HG03521 (cell line): Measurements from ENCODE around the gene INSYN2B.

Source experiments
- ATAC-seq: cut with Tn5 transposase; IDR thresholded peaks from one replicate; pipeline ENCODE4 v1.9.1; 2021; ENCODE audit warnings: mild to moderate bottlenecking, moderate library complexity; ENCODE audit not compliant: unreplicated experiment

Gene INSYN2B

DNA sequence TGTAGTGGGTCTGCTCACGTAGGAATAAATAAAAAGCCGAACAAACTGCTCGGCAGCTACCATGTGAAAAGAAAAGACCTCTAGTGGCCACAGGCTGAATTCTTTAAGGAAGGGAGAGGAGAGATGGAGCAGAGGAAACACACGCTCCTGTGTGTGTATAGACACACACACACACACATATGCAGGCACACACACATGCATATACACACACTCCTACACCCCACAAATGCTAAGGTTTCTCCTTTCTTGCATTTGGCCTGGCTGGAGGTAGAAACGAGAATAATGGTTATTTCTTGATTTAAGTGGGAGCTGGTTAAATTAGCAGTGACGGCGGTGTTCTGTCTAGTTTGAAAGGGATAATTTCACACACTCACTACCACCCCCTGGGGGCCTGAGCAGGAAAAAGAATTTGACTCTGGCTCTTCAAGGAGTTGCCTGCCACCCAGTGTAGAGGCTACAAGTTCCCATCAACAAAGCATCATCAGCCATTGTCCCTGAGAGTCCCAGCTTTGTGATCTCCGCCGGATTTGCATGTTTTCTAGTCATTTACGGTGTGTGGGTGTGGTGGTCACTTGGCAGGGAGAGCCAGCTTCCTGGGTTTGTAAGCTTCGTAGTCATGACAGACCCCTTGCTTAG is at the start of gene INSYN2B:
Gene INSYN2B (minus strand): TSS at position 78 of the 636 bp plus-strand sequence. CDS start 96,597 bp downstream, outside the sequence.
- no peak for ATAC-seq

- ATAC-seq: no peak
These were observed 47.8 kb upstream of the INSYN2B start for GRCh38 chr5:170028124-170028523.

DNA sequence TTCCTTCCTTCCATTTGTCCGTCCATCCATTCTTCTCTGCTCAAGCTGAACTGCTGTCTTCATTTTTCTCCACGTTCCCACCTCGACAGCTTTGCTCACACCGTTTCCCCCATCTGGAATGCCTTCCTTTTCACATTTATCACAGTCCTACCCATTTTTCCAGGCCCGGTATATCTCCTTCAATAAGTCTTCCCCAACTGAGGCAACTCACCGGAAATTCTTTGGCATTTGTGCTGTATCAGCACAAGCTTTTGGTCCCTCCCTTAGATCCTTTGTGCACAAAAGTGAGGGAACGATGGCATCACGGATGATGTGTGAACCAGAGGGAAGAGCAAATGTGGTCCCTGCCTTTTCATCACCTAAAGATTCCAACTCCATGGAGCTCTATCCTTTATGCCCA is 45.6 kb upstream of the INSYN2B start:
- no peak for ATAC-seq

- ATAC-seq: no peak
These were observed 41.2 kb upstream of the INSYN2B start for GRCh38 chr5:170021506-170021905.

DNA sequence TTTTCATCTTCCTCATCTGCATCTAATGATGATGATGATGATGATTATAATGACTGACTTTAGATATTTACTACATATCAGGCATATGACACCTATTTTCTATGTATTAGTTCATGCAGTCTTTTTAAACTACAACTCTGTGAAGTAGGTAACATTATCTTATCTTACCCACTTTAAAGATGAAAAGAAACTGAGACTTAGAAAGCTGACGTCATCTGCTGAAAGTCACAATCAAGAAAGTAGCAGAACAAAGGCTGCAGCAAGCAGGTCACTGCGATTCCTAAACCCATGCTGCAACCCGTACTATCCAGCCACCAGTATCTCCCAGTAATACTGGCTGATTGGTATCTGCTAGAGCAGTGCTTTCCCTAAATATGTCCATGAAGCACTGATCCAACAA is 40.1 kb upstream of the INSYN2B start:
- ATAC-seq: no peak

DNA sequence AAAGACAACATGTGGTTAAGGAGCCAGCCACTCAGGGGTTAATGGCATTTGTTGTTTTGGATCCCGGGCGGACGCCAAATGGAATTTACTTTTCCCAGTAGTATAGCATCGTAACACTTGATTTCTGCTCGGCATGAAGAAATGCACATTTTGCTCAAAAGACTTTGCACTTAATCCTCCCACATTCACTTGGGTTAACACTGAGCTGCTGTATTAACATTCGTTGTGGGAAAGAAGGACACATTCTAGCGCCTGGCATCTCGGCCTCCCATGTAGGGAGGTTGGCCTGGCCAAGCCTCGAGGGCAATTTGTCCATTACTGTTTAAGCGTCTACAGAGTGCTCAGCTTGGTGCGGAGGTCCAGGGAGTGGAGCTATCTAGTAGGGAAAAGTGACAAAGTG is 32.3 kb upstream of the INSYN2B start:
- ATAC-seq: no peak

GRCh38 chr5:170011751-170012150 is 31.5 kb upstream of the INSYN2B start:
- ATAC-seq: no peak

DNA sequence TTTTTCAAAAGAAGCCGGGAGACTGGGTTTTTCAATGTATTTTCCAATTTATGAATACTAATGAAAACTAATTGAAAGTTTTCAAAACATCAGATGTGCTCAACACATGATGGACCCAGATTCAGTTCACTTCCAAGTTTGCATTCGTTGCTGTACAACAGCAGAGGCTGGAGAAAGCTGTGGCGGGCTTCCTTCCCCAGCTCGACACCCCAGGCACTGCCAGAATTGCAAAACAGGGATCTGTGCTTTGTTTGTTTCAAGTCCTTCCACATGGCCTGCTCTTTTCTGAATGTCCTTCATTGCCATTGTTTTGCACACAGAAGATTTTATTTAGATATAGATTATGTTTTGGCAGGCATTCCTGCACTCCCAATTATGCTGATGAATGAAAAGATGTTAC is 30.3 kb upstream of the INSYN2B start:
- no peak for ATAC-seq

DNA sequence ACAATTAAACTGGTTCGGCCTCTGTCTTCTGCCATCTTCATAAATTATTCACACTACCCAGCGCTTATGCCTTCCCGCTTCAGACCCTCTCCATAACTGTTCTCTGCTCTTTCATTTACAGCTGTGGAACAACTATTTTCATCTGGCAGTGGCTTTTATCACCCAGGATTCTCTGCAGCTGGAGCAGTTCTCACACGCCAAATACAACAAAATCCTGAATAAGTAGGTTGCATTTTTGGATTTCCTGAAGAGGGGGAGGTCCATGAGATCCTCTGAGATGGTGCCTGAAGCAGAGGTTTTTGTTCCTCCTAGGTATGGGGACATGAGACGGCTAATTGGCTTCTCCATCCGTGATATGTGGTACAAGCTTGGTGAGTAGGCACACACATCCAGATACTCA is 28.1 kb upstream of the INSYN2B start:
- ATAC-seq: no peak

DNA sequence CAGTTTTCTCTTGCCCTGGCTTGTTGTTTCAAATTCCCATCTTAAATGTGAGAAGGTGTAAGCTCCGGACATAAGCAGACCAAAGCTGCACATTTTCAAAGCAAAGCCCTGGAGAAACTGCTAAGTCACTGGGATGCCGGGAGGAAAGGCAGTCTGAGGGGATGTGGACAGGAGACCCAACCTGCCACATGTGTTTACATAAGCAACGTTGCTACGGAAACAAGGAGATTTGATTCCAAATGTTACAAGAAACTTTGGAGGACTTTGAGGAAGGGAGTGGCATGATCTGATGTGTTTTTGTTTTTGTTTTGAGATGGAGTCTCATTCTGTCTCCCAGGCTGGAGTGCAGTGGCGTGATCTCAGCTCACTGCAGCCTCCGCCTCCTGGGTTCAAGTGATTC is 25.7 kb upstream of the INSYN2B start:
- no peak for ATAC-seq

DNA sequence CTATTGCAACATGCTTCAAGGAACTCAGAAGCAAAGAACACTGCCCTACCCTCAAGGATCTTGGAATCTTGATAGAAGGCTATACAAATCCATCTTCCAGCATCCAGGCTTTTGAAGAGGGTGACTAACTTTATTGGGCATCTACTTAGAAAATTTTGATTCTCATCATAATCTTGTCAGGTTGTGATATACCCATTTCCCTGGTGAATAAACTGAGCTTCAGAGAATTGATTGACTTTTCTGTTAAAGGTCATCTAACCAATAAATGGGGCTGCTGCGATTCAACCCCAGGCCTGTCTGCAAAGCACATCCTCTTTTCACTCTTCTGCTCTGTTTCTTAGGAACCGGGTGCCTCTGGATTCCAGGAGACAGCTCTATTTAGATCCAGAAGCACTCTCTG is 19.9 kb upstream of the INSYN2B start:
- ATAC-seq: no peak

- no peak for ATAC-seq
These were observed 19.3 kb upstream of the INSYN2B start for GRCh38 chr5:169999621-170000020.

DNA sequence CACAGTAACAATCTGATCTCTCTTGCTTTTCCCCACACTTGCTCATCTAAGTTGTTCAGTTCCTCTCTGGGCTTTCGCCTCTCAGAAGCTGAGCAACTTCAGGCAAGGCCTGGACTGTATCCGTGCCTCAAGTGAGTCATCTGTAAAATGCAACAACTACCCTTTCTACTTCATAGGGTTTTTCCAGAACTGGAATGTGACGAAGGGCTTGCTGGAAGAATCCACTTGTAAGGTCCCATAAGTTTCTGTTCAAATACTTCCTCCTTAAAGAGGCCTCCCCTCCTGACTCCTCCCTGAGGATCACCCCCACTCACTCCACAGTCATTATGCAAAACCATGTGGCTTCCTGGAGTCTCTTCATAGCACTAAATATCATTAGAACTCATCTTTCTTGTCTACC is 17.5 kb upstream of the INSYN2B start:
- no peak for ATAC-seq

- ATAC-seq: no peak
These were observed 13.1 kb upstream of the INSYN2B start for GRCh38 chr5:169993485-169993790.

- ATAC-seq: no peak
These were observed 12.6 kb upstream of the INSYN2B start for GRCh38 chr5:169992789-169993484.

- no peak for ATAC-seq
These were observed 11.0 kb upstream of the INSYN2B start for GRCh38 chr5:169991115-169991869.

- no peak for ATAC-seq
These were observed 9.1 kb upstream of the INSYN2B start for GRCh38 chr5:169989365-169989764.

DNA sequence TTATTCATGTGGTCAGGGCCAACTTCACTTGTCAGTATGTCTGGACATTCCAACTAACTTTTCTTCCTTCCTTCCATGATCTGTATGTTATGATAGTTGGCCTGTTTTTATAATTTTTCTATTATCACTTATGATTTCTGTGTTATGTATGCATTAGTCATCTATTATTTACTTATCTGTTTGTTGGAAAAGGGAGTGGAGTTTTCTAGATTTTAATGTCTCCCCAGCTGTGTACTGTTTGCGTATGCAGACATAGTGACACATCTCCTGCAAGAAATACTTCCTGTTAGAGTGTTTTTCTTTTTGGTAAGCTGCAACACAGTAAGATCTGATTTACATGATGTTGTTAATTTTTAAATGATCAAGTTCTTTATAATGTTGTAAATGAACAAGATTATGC is 8.7 kb upstream of the INSYN2B start:
- no peak for ATAC-seq

DNA sequence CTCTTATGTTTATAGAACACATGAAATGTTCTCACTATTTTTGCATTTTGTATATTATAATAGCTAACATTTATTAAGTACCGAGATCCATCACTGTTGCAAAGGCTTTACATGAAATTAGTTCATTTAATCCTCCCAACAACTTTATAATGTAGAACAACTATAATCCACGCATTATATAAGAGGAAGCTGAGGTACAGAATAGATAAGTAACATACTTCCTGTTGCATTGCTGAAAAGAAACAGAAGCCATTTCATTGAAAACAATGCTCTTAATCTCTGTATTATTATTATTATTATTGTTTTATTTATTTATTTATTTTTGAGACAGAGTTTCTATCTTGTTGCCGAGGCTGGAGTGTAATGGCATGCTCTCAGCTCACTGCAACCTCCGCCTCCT is 7.9 kb upstream of the INSYN2B start:
- no peak for ATAC-seq

DNA sequence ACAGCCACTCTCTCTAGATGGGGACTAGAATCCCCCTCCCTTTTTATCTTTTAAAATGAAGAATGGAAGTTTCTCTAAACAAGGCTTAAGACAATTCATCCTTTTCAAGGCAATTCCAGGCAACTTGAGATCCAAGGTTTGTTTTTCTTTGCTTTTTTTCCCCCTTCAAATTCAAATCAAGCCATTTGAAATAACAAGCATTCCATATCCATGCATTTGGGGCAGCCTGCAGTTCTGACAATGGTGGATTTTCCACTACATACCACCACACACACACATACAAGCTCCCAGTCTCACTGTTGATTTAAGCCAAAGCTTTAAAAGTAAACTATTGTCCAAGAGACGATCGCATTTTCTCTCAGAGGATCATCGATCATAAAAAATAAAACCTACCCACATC is 424 bp downstream of the INSYN2B start:
- ATAC-seq: no peak

DNA sequence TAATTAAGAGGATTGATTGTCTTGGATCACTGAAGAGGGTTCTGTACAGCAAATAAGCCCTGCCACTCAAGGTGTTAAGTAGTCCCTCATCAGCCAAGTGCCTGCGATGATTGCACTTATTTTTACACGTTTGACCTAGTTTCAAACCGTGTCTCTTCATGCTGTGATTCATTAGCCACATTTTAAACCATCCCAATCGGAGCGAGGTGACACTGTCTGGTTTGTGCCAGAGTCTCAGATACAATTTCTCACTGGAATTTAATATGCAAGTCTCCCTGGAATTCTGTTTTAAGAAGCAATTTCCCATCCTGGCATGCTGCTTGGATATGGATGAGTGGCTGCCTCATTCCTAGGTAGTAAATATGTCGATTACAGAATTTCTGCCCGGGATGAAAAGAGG is 1.6 kb downstream of the INSYN2B start:
- no peak for ATAC-seq

- ATAC-seq: no peak
These were observed 6.0 kb downstream of the INSYN2B start for GRCh38 chr5:169974121-169974770.
